Measurements from ENCODE around the gene TMPRSS5. TPM values are rescaled to one million over a fixed set of nuclear protein-coding genes. Genes with fewer than 3 reads are reported as not detected.

Gene TMPRSS5
- total and polyA plus RNA-seq, 2 of the 8 experiments (the other 6 are each of a cell fraction or from before 2014, with no cell fraction given): 0.54 to 0.78 TPM

- no peak overlapping the region for H3K4me3 ChIP-seq (ENCODE audit: extremely low read depth in 1 of 4, insufficient read depth in 2 of 4, low read depth in 3 of 4, low read length in 4 of 4)
- H3K4me2 ChIP-seq (ENCODE audit: insufficient read depth in 1 of 2, low read depth in 2 of 2, low read length in 2 of 2): no peak overlapping the region
- no peaks in the 10 kb centered on the region for H3K79me1 ChIP-seq (ENCODE audit: low read depth, low read length)
- no peak overlapping the region for H4K8ac ChIP-seq (ENCODE audit: extremely low read depth, insufficient read depth, low read length)
- DNase-seq (ENCODE audit: low read depth in 1 of 2, low spot score in 2 of 2) (no peak), FAIRE-seq (no peak)
- no peak overlapping the region for H4K5ac ChIP-seq (ENCODE audit: insufficient read length, low read depth, low read length)
- POLR2A ChIA-PET (ENCODE audit: partially characterized antibody): no interaction called here
- no peak overlapping the region for H3K4ac ChIP-seq (replicated peaks; ENCODE audit: insufficient read length, low read depth, low read length)
- TF ChIP-seq GABPA (IDR thresholded peaks at IDR 0.05; ENCODE audit: borderline replicate concordance, insufficient read depth, low read length) (no peak), MAFK (IDR thresholded peaks at IDR 0.05; ENCODE audit: low read depth, low read length) (no peak), SIN3A (conservative IDR thresholded peaks at IDR 0.05 in 1 of 2, IDR thresholded peaks at IDR 0.05 in 1 of 2; ENCODE audit: low read depth in 1 of 2, low read length in 2 of 2) (no peak), SAP30 (IDR thresholded peaks at IDR 0.05; ENCODE audit: insufficient read depth, insufficient replicate concordance, low read length) (no peak)
- TF ChIP-seq, protein P1, sequence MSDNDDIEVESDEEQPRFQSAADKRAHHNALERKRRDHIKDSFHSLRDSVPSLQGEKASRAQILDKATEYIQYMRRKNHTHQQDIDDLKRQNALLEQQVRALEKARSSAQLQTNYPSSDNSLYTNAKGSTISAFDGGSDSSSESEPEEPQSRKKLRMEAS (IDR thresholded peaks at IDR 0.05): no peak
- no peak overlapping the region for H3K14ac ChIP-seq (ENCODE audit: insufficient read length)
- no peaks in the 10 kb centered on the region for H3K36me3 ChIP-seq (ENCODE audit: control insufficient read depth in 2 of 4, insufficient read depth in 4 of 4, low read length in 3 of 4)
- no peak overlapping the region for H2BK5ac ChIP-seq (ENCODE audit: low read depth, low read length)
- no peaks in the 10 kb centered on the region for H4K20me1 ChIP-seq (replicated peaks in 1 of 2; ENCODE audit: control insufficient read depth in 1 of 2, insufficient read depth in 2 of 2, low read length in 2 of 2)
- no peak overlapping the region for H2AK5ac ChIP-seq (ENCODE audit: low read depth, low read length)
- no peak overlapping the region for H3K56ac ChIP-seq (replicated peaks; ENCODE audit: insufficient read length, low read depth, low read length)
- H3K79me2 ChIP-seq (ENCODE audit: control insufficient read depth in 1 of 2, insufficient read depth in 2 of 2, low read length in 2 of 2): no peaks in the 10 kb centered on the region
- no peak overlapping the region for H3K23ac ChIP-seq (ENCODE audit: insufficient read length)
- no peak overlapping the region for H3K18ac ChIP-seq (ENCODE audit: extremely low read depth, low read length)
- H2BK15ac ChIP-seq (ENCODE audit: low read length): no peak overlapping the region
- H3K9me3 ChIP-seq (ENCODE audit: insufficient read depth in 2 of 2, low read depth in 1 of 2, low read length in 1 of 2): 0 out of 4 replicates have a peak, but pooled peaks cover 0 to 6% of the 10 kb centered on the region in 2 experiments
- H2BK20ac ChIP-seq (ENCODE audit: low read length): no peak overlapping the region
- CTCF ChIA-PET (ENCODE audit: partially characterized antibody): no interaction called here
- H2BK120ac ChIP-seq (replicated peaks; ENCODE audit: low read depth, low read length): no peak overlapping the region
- no peak overlapping the region for H4K91ac ChIP-seq (replicated peaks; ENCODE audit: insufficient read length, low read length)
- H3K23me2 ChIP-seq (ENCODE audit: low read depth, low read length): no peaks in the 10 kb centered on the region
- no peak overlapping the region for H3K9ac ChIP-seq (replicated peaks in 1 of 4; ENCODE audit: extremely low read depth in 1 of 4, low read depth in 3 of 4, low read length in 3 of 4)
- no peak overlapping the region for H3K27ac ChIP-seq (ENCODE audit: low read depth, low read length)
- H2BK12ac ChIP-seq (ENCODE audit: low read depth, low read length): no peak overlapping the region
- 0 out of 7 replicates have a peak, but pooled peaks cover 0 to 1% (median 0%) of the 10 kb centered on the region in 4 experiments for H3K4me1 ChIP-seq (replicated peaks in 1 of 4; ENCODE audit: control insufficient read depth in 3 of 4, insufficient read depth in 4 of 4, low read length in 3 of 4)
- no peak overlapping the region for H2AFZ ChIP-seq (ENCODE audit: low read length)
- 88% methylated on average over 2 of the region's 2 CpGs; no CpG with 5 or more reads in 1 of the 2 experiments for WGBS, 2 experiments (ENCODE audit: extremely low coverage in 1 of 2, insufficient coverage in 1 of 2, insufficient read length in 1 of 2, insufficient replicate concordance in 2 of 2, low coverage in 1 of 2, low lambda C conversion rate in 2 of 2, missing lambda C conversion rate in 1 of 2)
- H3K27me3 ChIP-seq (replicated peaks in 1 of 4; ENCODE audit: control insufficient read depth in 3 of 4, extremely low read depth in 1 of 4, insufficient read depth in 3 of 4, low read length in 3 of 4): no peaks in the 10 kb centered on the region
Observed at GRCh38 chr11:113663567-113663966, 42.5 kb downstream of the TMPRSS5 start.
